CD4-positive, alpha-beta T cell (primary cell): ENCODE data around the gene PAGE2B. TPM values are rescaled to one million over a fixed set of nuclear protein-coding genes. Genes with fewer than 3 reads are reported as not detected.

Experiments used
- ATAC-seq: fragments of 200-7000 bp; cut with Tn5 transposase; one replicate; pipeline ENCODE4 v1.10.0; 2022; ENCODE audit warnings: mild to moderate bottlenecking; ENCODE audit not compliant: poor library complexity
- CTCF ChIA-PET: fragments of 350-600 bp; sonication (Branson Sonifier 250); formaldehyde crosslinking; loops from one replicate; lab custom pipeline; 2021; ENCODE audit warnings: antibody characterized with exemption, inconsistent platforms; lab: Charles Lee
- POLR2A ChIA-PET: fragments of 350-600 bp; sonication (Branson Sonifier 250); formaldehyde crosslinking; loops from one replicate; lab custom pipeline; 2021; ENCODE audit warnings: antibody characterized with exemption, inconsistent platforms; lab: Charles Lee
- DNase-seq, 14 experiments: peaks; one replicate each; pipeline ENCODE4 v3.0.0-alpha.2; 2013 to 2020; ENCODE audit warnings: mixed read lengths in 2 of 14
- H3K27ac ChIP-seq, 2 donors: one replicate each; pipeline versions ENCODE4 v1.5.1 to v1.7.0; 2013; ENCODE audit warnings: low read length in 2 of 2, low read depth in 1 of 2, mild to moderate bottlenecking in 1 of 2
- H3K27me3 ChIP-seq, 2 experiments: 1 replicate in 1 of 2; 2 replicates in 1 of 2; pipeline versions ENCODE4 v1.6.1 to v1.7.0; 2013; ENCODE audit warnings: low read length in 2 of 2, control low read depth in 1 of 2, mild to moderate bottlenecking in 1 of 2, moderate library complexity in 1 of 2; ENCODE audit not compliant: insufficient read depth in 2 of 2, control insufficient read depth in 1 of 2
- H3K36me3 ChIP-seq: one replicate; pipeline ENCODE4 v1.6.1; 2013; ENCODE audit warnings: low read length, control low read depth; ENCODE audit not compliant: insufficient read depth
- H3K4me1 ChIP-seq: one replicate; pipeline ENCODE4 v1.6.1; 2013; ENCODE audit warnings: low read length, control low read depth; ENCODE audit not compliant: insufficient read depth
- H3K4me3 ChIP-seq: one replicate; pipeline ENCODE4 v1.5.1; 2013; ENCODE audit warnings: mild to moderate bottlenecking, low read length, moderate library complexity
- H3K9me3 ChIP-seq, 2 experiments: 1 replicate in 1 of 2; 2 replicates in 1 of 2; pipeline versions ENCODE4 v1.6.1 to v1.7.0; 2013; ENCODE audit warnings: low read length in 2 of 2, mild to moderate bottlenecking in 2 of 2, control low read depth in 1 of 2, moderate library complexity in 1 of 2; ENCODE audit not compliant: control insufficient read depth in 1 of 2, insufficient read depth in 1 of 2
- H3K27ac Mint-ChIP-seq: one replicate; pipeline ENCODE4 v1.8.0; 2020; ENCODE audit warnings: mixed read lengths
- H3K27me3 Mint-ChIP-seq: one replicate; pipeline ENCODE4 v1.8.0; 2021; ENCODE audit warnings: mixed read lengths
- H3K36me3 Mint-ChIP-seq: one replicate; pipeline ENCODE4 v1.8.0; 2021; ENCODE audit warnings: low read depth, mixed read lengths
- H3K4me1 Mint-ChIP-seq: one replicate; pipeline ENCODE4 v1.8.0; 2021; ENCODE audit warnings: low read depth, mixed read lengths
- H3K4me3 Mint-ChIP-seq: one replicate; pipeline ENCODE4 v1.8.0; 2020; ENCODE audit warnings: mild to moderate bottlenecking, mixed read lengths
- H3K9me3 Mint-ChIP-seq: one replicate; pipeline ENCODE4 v1.8.0; 2020; ENCODE audit warnings: mixed read lengths
- intact Hi-C, 2 experiments: fragments of 100-400 bp; cut with DNase I in 1 of 2; cut with micrococcal nuclease in 1 of 2; formaldehyde crosslinking; loops; one replicate each; pipeline versions ENCODE4 v1.15.1 to v1.9.0; 2023 to 2025; cut with DNase I, micrococcal nuclease
- total RNA-seq, 174 experiments: library from RNA in 2 of 174; stranded (reverse) in 2 of 174; gene quantifications; one replicate each; pipeline ENCODE4 v1.2.3 and lab custom pipeline; 2021 to 2026
- TF ChIP-seq, protein P1 (sequence below): fragments of 200-600 bp; IDR thresholded peaks from one replicate; pipeline ENCODE4 v1.8.0; 2022; ENCODE audit warnings: antibody characterized with exemption, mild to moderate bottlenecking

Gene PAGE2B
- total RNA-seq, 2 experiments from 2014 or later = 0.99 to 1.0 TPM

GRCh38 chrX:55102754-55103153, 27.9 kb downstream of the PAGE2B start:
- no peaks in the 10 kb centered on the region for H3K9me3 Mint-ChIP-seq
- Histone ChIP-seq H3K4me1 (no peaks in the 10 kb centered on the region), H3K36me3 (no peaks in the 10 kb centered on the region), H3K27ac (no peak overlapping the region), H3K4me3 (no peak overlapping the region), H3K9me3 (no peaks in the 10 kb centered on the region), H3K27me3 (no peaks in the 10 kb centered on the region)
- no peak overlapping the region for H3K4me3 Mint-ChIP-seq
- H3K36me3 Mint-ChIP-seq = no peaks in the 10 kb centered on the region
- CTCF ChIA-PET = no interaction called here
- H3K27me3 Mint-ChIP-seq = no peaks in the 10 kb centered on the region
- no peaks in the 10 kb centered on the region for H3K4me1 Mint-ChIP-seq
- no peak overlapping the region for H3K27ac Mint-ChIP-seq
- no peak for ATAC-seq
- intact Hi-C loops = no loop called here
- DNase-seq = no peak
- POLR2A ChIA-PET = no interaction called here
- TF ChIP-seq, protein P1, sequence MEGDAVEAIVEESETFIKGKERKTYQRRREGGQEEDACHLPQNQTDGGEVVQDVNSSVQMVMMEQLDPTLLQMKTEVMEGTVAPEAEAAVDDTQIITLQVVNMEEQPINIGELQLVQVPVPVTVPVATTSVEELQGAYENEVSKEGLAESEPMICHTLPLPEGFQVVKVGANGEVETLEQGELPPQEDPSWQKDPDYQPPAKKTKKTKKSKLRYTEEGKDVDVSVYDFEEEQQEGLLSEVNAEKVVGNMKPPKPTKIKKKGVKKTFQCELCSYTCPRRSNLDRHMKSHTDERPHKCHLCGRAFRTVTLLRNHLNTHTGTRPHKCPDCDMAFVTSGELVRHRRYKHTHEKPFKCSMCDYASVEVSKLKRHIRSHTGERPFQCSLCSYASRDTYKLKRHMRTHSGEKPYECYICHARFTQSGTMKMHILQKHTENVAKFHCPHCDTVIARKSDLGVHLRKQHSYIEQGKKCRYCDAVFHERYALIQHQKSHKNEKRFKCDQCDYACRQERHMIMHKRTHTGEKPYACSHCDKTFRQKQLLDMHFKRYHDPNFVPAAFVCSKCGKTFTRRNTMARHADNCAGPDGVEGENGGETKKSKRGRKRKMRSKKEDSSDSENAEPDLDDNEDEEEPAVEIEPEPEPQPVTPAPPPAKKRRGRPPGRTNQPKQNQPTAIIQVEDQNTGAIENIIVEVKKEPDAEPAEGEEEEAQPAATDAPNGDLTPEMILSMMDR = no peak

- Mint-ChIP-seq H3K27ac (no peak overlapping the region), H3K4me1 (no peaks in the 10 kb centered on the region), H3K4me3 (no peak overlapping the region), H3K27me3 (no peaks in the 10 kb centered on the region), H3K36me3 (no peaks in the 10 kb centered on the region), H3K9me3 (no peaks in the 10 kb centered on the region)
- no peak for DNase-seq
- no peaks in the 10 kb centered on the region for H3K36me3 ChIP-seq
- H3K27me3 ChIP-seq = no peaks in the 10 kb centered on the region
- H3K4me1 ChIP-seq = no peaks in the 10 kb centered on the region
- no peak for ATAC-seq
- ChIA-PET POLR2A (no interaction called here), CTCF (no interaction called here)
- H3K4me3 ChIP-seq = no peak overlapping the region
- TF ChIP-seq, protein P1 = no peak
- no peak overlapping the region for H3K27ac ChIP-seq
- H3K9me3 ChIP-seq = no peaks in the 10 kb centered on the region
- intact Hi-C loops = no loop called here
Measured at GRCh38 chrX:55107262-55107661, 32.4 kb downstream of the PAGE2B start.

GRCh38 chrX:55107911-55108310, 33.1 kb downstream of the PAGE2B start:
- ATAC-seq = no peak
- H3K36me3 ChIP-seq = no peaks in the 10 kb centered on the region
- Mint-ChIP-seq H3K9me3 (no peaks in the 10 kb centered on the region), H3K4me1 (no peaks in the 10 kb centered on the region), H3K36me3 (no peaks in the 10 kb centered on the region), H3K27ac (no peak overlapping the region), H3K4me3 (no peak overlapping the region), H3K27me3 (no peaks in the 10 kb centered on the region)
- no peak overlapping the region for H3K27ac ChIP-seq
- H3K4me3 ChIP-seq = no peak overlapping the region
- ChIA-PET CTCF (no interaction called here), POLR2A (no interaction called here)
- no peak for DNase-seq
- no peaks in the 10 kb centered on the region for H3K9me3 ChIP-seq
- no peaks in the 10 kb centered on the region for H3K27me3 ChIP-seq
- TF ChIP-seq, protein P1 = no peak
- intact Hi-C loops = no loop called here
- no peaks in the 10 kb centered on the region for H3K4me1 ChIP-seq
